ENCODE results near the gene DGKD. TPM values are rescaled to one million over a fixed set of nuclear protein-coding genes. Genes with fewer than 3 reads are reported as not detected.

Gene DGKD
- total and polyA plus RNA-seq, 2 donors (not counting 1 experiment from before 2014, with no cell fraction given) = 224 to 396 TPM

DNA sequence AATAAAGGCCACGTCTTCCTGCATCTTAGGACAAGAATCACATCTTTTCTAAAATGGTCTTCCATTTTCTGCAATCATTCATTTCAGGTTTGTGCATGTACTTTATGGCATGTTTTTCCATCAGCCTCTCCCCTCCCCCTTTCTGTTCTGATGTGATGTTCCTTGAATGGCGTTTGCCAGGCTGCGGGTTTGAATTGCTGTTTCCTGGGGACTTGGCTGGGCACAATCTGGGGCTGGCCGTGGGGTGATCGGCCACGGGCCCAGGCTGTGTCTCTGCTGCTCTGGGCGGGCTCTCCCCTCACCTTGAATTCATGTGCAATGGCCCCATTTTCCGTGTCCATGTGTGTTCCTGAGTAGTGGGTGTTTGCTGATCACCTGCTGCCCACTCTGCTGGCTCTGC is 15.2 kb downstream of the DGKD start:
- no peak for DNase-seq
- Histone ChIP-seq H3K9ac (ENCODE audit: low read length) (no peak overlapping the region), H3K79me2 (ENCODE audit: control insufficient read depth, insufficient read depth, low read length) (peaks cover 100% of the 10 kb centered on the region), H3K27me3 (replicated peaks in 1 of 4; ENCODE audit: control extremely low read depth in 1 of 4, control insufficient read depth in 3 of 4, insufficient read depth in 4 of 4, low read length in 3 of 4) (no peaks in the 10 kb centered on the region), H3K36me3 (replicated peaks in 1 of 2; ENCODE audit: control extremely low read depth in 1 of 2, control insufficient read depth in 1 of 2, extremely low read depth in 1 of 2, insufficient read depth in 2 of 2, low read length in 1 of 2) (peaks cover 5 to 26% of the 10 kb centered on the region in 2 experiments), H4K20me1 (ENCODE audit: control insufficient read depth, insufficient read depth, low read length, poor library complexity, severe bottlenecking) (peaks cover 60% of the 10 kb centered on the region), H3K4me3 (ENCODE audit: control extremely low read depth in 1 of 5, extremely low read depth in 1 of 5, insufficient read depth in 1 of 5, low read depth in 2 of 5, low read length in 4 of 5) (no peak overlapping the region), H2AFZ (ENCODE audit: insufficient read depth, low read depth, low read length, poor library complexity, severe bottlenecking) (no peak overlapping the region), H3K27ac (ENCODE audit: low read length in 2 of 2) (peak overlapping the region; percentile 29 to 57), H3K4me2 (replicated peaks; ENCODE audit: low read depth, low read length, poor library complexity, severe bottlenecking) (no peak overlapping the region), H3K9me3 (ENCODE audit: control extremely low read depth in 1 of 3, control insufficient read depth in 2 of 3, insufficient read depth in 1 of 3, low read length in 2 of 3) (peaks cover 0 to 3% (median 3%) of the 10 kb centered on the region in 3 donors), H3K4me1 (ENCODE audit: control insufficient read depth in 2 of 2, insufficient read depth in 2 of 2, low read length in 2 of 2) (peaks cover 54 to 60% of the 10 kb centered on the region in 2 donors)
- ChIA-PET POLR2A (interaction anchor here (0.6 kb wide), 1 partner anchor 10 kb away, joined by 3 read pairs; no protein-coding TSS in a partner anchor), CTCF (interaction anchor here (1.7 kb wide), 1 partner anchor 118 kb away, joined by 4 read pairs; the partner anchor contains the start of gene ATG16L1)
- no peak for ATAC-seq (ENCODE audit: low read depth)
- no peak for TF ChIP-seq EZH2 (IDR thresholded peaks at IDR 0.05; ENCODE audit: borderline replicate concordance, insufficient read depth, low read depth, low read length, poor library complexity, severe bottlenecking)
- TF ChIP-seq, protein P1, sequence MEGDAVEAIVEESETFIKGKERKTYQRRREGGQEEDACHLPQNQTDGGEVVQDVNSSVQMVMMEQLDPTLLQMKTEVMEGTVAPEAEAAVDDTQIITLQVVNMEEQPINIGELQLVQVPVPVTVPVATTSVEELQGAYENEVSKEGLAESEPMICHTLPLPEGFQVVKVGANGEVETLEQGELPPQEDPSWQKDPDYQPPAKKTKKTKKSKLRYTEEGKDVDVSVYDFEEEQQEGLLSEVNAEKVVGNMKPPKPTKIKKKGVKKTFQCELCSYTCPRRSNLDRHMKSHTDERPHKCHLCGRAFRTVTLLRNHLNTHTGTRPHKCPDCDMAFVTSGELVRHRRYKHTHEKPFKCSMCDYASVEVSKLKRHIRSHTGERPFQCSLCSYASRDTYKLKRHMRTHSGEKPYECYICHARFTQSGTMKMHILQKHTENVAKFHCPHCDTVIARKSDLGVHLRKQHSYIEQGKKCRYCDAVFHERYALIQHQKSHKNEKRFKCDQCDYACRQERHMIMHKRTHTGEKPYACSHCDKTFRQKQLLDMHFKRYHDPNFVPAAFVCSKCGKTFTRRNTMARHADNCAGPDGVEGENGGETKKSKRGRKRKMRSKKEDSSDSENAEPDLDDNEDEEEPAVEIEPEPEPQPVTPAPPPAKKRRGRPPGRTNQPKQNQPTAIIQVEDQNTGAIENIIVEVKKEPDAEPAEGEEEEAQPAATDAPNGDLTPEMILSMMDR (IDR thresholded peaks at IDR 0.05) = no peak
- WGBS (ENCODE audit: insufficient coverage) = 89% methylated on average over 3 of the region's 8 CpGs
- H3K27me3 Mint-ChIP-seq = no peaks in the 10 kb centered on the region
- intact Hi-C loops (cut with micrococcal nuclease) = no loop called here
- H3K4me3 Mint-ChIP-seq = peak overlapping the region; percentile 65
- H3K9me3 Mint-ChIP-seq (ENCODE audit: insufficient read depth) = peaks cover 6% of the 10 kb centered on the region
- H3K27ac Mint-ChIP-seq = peak overlapping the region; percentile 84
- H3K4me1 Mint-ChIP-seq = peaks cover 68% of the 10 kb centered on the region

GRCh38 chr2:233369897-233370685 is 15.8 kb downstream of the DGKD start:
- H2AFZ ChIP-seq (ENCODE audit: insufficient read depth, low read depth, low read length, poor library complexity, severe bottlenecking) = no peak overlapping the region
- POLR2A ChIA-PET = interaction anchor here (0.6 kb wide), 2 partner anchors 11 to 12 kb away, joined by 3 to 6 read pairs; no protein-coding TSS in a partner anchor
- peak overlapping the region; percentile 31 to 57 for H3K27ac ChIP-seq (ENCODE audit: low read length in 2 of 2)
- peaks cover 4 to 28% of the 10 kb centered on the region in 2 experiments for H3K36me3 ChIP-seq (replicated peaks in 1 of 2; ENCODE audit: control extremely low read depth in 1 of 2, control insufficient read depth in 1 of 2, extremely low read depth in 1 of 2, insufficient read depth in 2 of 2, low read length in 1 of 2)
- H3K4me3 Mint-ChIP-seq = peak overlapping the region; percentile 70
- no peak overlapping the region for H3K9ac ChIP-seq (ENCODE audit: low read length)
- peaks cover 100% of the 10 kb centered on the region for H3K79me2 ChIP-seq (ENCODE audit: control insufficient read depth, insufficient read depth, low read length)
- H3K4me3 ChIP-seq (ENCODE audit: control extremely low read depth in 1 of 5, extremely low read depth in 1 of 5, insufficient read depth in 1 of 5, low read depth in 2 of 5, low read length in 4 of 5) = peak overlapping the region in 2 of 5 experiments; percentile 10 to 14
- CTCF ChIA-PET = interaction anchor here (1.7 kb wide), 1 partner anchor 119 kb away, joined by 4 read pairs; the partner anchor contains the start of gene ATG16L1
- H3K9me3 Mint-ChIP-seq (ENCODE audit: insufficient read depth) = peaks cover 3% of the 10 kb centered on the region
- 50% methylated on average over 1 of the region's 9 CpGs for WGBS (ENCODE audit: insufficient coverage)
- no peaks in the 10 kb centered on the region for H3K27me3 Mint-ChIP-seq
- peak overlapping the region; percentile 54 for H3K4me2 ChIP-seq (replicated peaks; ENCODE audit: low read depth, low read length, poor library complexity, severe bottlenecking)
- DNase-seq = no peak
- H3K27me3 ChIP-seq (replicated peaks in 1 of 4; ENCODE audit: control extremely low read depth in 1 of 4, control insufficient read depth in 3 of 4, insufficient read depth in 4 of 4, low read length in 3 of 4) = no peaks in the 10 kb centered on the region
- peak overlapping the region; percentile 84 for H3K27ac Mint-ChIP-seq
- no peaks in the 10 kb centered on the region for H3K9me3 ChIP-seq (ENCODE audit: control extremely low read depth in 1 of 3, control insufficient read depth in 2 of 3, insufficient read depth in 1 of 3, low read length in 2 of 3)
- H4K20me1 ChIP-seq (ENCODE audit: control insufficient read depth, insufficient read depth, low read length, poor library complexity, severe bottlenecking) = peaks cover 64% of the 10 kb centered on the region
- TF ChIP-seq EZH2 (IDR thresholded peaks at IDR 0.05; ENCODE audit: borderline replicate concordance, insufficient read depth, low read depth, low read length, poor library complexity, severe bottlenecking) = no peak
- TF ChIP-seq, protein P1 (IDR thresholded peaks at IDR 0.05) = no peak
- peak; percentile 58 for ATAC-seq (ENCODE audit: low read depth)
- H3K4me1 Mint-ChIP-seq = peaks cover 67% of the 10 kb centered on the region
- intact Hi-C loops (cut with micrococcal nuclease) = no loop called here
- peaks cover 54 to 64% of the 10 kb centered on the region in 2 donors for H3K4me1 ChIP-seq (ENCODE audit: control insufficient read depth in 2 of 2, insufficient read depth in 2 of 2, low read length in 2 of 2)
